Fibroblast of mammary gland (primary cell): Measurements from ENCODE around the gene RMI2.

Source experiments
- DNase-seq: peaks from one replicate; pipeline ENCODE4 v3.0.0-alpha.2; 2010; ENCODE audit warnings: low read depth
- H3K4me3 ChIP-seq: 2 replicates; pipeline ENCODE4 v1.5.1; 2011; ENCODE audit warnings: low read depth, mild to moderate bottlenecking, low read length, moderate library complexity; ENCODE audit not compliant: control insufficient read depth
- CTCF ChIP-seq: conservative IDR thresholded peaks from 2 replicates; pipeline ENCODE4 v1.5.1; 2011; ENCODE audit warnings: low read depth, low read length, inconsistent platforms; ENCODE audit not compliant: control insufficient read depth, insufficient read depth

Gene RMI2

GRCh38 chr16:11340710-11341109, 4.5 kb upstream of the RMI2 start:
- TF ChIP-seq CTCF, result no peak
- DNase-seq, result no peak
- no peak overlapping the region for H3K4me3 ChIP-seq

GRCh38 chr16:11341371-11341770, 3.9 kb upstream of the RMI2 start:
- H3K4me3 ChIP-seq, result no peak overlapping the region
- no peak for TF ChIP-seq CTCF
- DNase-seq, result no peak

- DNase-seq, result no peak
- no peak overlapping the region for H3K4me3 ChIP-seq
- TF ChIP-seq CTCF, result no peak
These were observed 3.0 kb upstream of the RMI2 start for GRCh38 chr16:11342021-11342855.

- no peak for TF ChIP-seq CTCF
- no peak for DNase-seq
- no peak overlapping the region for H3K4me3 ChIP-seq
These were observed 1.6 kb downstream of the RMI2 start for GRCh38 chr16:11346700-11347319.

- no peak for DNase-seq
- no peak for TF ChIP-seq CTCF
- no peak overlapping the region for H3K4me3 ChIP-seq
These were observed 2.6 kb downstream of the RMI2 start for GRCh38 chr16:11347831-11348230.

- H3K4me3 ChIP-seq, result no peak overlapping the region
- no peak for TF ChIP-seq CTCF
- no peak for DNase-seq
These were observed 3.7 kb downstream of the RMI2 start for GRCh38 chr16:11348737-11349598.
